ENCODE results near the gene ZFP3. TPM values are rescaled to one million over a fixed set of nuclear protein-coding genes. Genes with fewer than 3 reads are reported as not detected.
A peak's percentile ranks its signal among the peaks of the same experiment; 100 is the strongest.
"Not testable (repeated sequence)": the region's sequence is repeated elsewhere in the genome, so short reads cannot be mapped to it uniquely, and the experiment has no call there.

Gene ZFP3
- total RNA-seq, 2 experiments from 2014 or later = 1.9 to 2.9 TPM

DNA sequence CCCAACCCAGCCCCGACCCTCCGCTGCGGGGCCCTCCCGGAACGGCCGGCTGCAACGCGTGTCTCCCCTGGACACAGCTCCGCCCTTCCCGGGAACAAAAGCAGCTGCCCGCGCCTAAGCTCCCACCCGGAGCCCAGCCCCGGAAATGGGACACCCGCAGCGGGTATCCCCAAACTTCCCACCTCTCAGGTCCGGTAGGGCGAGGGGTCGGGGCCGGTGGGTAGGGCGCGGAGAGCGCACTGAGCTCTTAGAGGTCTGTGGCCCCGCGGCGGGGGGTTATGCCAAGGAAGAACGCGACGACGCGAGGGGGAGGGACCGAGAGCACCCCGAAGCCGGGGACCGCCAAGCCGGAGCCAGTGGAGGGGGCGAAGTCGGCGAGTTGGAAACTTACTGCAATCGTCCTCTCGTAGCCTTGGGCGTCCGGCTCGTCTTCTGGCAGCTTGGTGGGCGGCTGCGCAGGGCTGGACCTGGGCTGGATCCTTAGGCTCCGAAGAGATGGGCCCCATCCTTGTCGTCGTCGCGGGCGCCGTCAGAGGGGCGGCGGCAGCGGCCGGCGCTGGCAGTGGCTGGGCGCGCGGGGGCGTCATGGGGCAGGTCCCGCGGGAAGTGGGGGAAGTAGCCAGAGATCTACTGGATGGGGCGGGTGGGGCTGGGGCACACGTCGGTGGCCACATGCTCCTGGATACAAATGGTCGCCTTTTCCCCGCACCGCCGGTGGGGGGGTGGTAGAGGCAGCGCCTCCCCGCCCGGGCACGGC is 44.5 kb downstream of the ZFP3 start:
- Mint-ChIP-seq H3K4me1 (no peaks in the 10 kb centered on the region), H3K4me3 (no peak overlapping the region), H3K9me3 (ENCODE audit: low read depth) (no peaks in the 10 kb centered on the region), H3K36me3 (no peaks in the 10 kb centered on the region), H3K27me3 (peaks cover 39% of the 10 kb centered on the region), H3K27ac (no peak overlapping the region)
- peak; percentile 29 for DNase-seq
- CTCF ChIA-PET = no interaction called here
- no peak for ATAC-seq

DNA sequence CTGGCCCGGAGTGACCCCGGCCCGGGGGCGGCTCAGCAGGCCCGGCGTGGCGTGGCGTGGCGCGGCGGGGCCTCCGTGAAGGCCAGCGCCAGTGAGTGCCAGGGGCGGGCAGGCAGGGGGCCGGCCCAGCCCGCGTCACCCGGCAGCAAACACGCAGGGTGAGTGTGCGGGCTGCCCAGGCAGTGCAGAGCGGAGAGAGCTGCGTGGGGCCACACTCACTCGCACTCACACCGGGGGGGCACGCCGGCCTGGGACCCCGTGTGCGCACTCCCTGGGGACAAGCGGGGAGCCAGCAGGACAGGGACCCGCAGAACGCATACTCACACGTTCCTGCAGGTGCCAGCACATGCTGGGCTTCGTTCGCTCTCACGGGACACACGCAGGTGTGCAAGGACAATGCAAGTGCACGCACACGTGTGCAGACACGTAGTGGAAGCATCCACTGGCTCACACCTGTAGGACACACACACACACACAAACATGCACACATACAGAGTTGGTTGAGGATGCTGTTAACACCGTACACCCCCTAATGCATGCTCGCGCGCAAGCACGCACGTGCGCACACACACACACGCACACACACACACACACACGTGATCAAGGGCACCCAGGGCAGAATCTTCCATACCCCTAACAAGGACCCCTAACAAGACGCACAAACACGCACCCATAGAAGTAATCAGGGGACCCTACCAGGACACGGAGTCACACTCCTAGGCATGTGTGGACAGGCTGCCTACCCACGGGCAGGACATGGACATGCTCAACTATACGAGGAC is 45.3 kb downstream of the ZFP3 start:
- Mint-ChIP-seq H3K4me3 (no peak overlapping the region), H3K36me3 (no peaks in the 10 kb centered on the region), H3K4me1 (no peaks in the 10 kb centered on the region), H3K27me3 (peaks cover 35% of the 10 kb centered on the region), H3K27ac (no peak overlapping the region), H3K9me3 (ENCODE audit: low read depth) (no peaks in the 10 kb centered on the region)
- DNase-seq (peak; percentile 28), ATAC-seq (no peak)
- CTCF ChIA-PET = no interaction called here

GRCh38 chr17:5124125-5124760 is 46.0 kb downstream of the ZFP3 start:
- H3K27ac Mint-ChIP-seq; ATAC-seq; H3K9me3 Mint-ChIP-seq (ENCODE audit: low read depth); H3K4me3 Mint-ChIP-seq; H3K36me3 Mint-ChIP-seq; CTCF ChIA-PET; H3K4me1 Mint-ChIP-seq: not testable (repeated sequence)
- DNase-seq = peak; percentile 31
- peaks cover 29% of the 10 kb centered on the region for H3K27me3 Mint-ChIP-seq

DNA sequence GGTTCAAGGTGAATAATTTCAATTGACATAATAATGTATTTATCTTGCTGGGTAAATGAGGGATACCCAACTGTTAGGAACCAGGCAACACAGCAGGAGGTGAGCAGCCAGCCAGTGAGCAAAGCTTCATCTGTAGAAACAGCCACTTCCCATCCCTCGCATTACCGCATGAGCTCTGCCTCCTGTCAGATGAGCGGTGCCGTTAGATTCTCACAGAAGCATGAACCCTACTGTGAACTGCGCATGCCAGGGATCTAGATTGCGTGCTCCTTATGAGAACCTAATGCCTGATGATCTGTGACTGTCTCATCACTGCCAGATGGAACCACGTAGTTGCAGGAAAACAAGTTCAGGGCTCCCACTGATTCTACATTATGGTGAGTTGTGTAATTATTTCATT is 46.6 kb downstream of the ZFP3 start:
- DNase-seq; H3K4me3 Mint-ChIP-seq; H3K27ac Mint-ChIP-seq; ATAC-seq; H3K4me1 Mint-ChIP-seq; CTCF ChIA-PET; H3K36me3 Mint-ChIP-seq; H3K9me3 Mint-ChIP-seq (ENCODE audit: low read depth): not testable (repeated sequence)
- H3K27me3 Mint-ChIP-seq = peaks cover 29% of the 10 kb centered on the region

DNA sequence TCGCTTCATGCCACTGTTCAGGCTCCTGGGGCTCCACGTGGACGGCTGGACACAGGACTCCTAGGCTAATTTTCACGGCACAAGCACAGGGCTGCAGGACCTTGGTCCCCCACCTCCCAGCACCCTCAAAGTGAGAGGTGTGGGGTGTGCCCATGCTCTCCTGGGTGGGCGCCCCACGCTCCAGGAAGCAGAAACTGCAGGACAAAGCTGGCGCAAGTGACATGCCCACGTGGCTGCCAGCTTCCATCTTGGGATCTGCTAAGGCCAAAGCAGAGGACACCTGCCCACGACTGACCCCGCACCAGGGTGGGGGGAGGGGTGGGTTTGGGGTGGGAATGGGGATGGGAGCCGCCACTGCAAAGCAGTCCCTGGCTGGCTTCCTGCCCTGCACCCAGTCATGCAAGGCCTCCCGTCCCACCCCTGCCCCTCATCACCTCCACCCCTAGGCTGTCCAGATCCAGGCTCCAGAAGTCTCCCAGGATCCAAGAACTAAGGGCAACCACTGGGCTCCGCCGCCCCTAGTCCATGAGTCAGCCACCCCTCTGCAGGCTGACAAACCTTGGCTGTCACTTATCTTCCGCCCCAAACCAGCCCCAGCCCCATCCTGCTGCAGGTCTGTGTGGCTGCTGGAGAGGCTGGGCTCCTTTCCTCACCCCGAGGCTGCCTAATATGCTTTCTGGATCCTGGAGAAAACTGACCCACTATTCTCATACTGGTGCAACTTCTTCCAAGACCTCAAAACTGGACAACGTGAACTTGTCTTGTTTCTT is 48.6 kb downstream of the ZFP3 start:
- Mint-ChIP-seq H3K27ac (no peak overlapping the region), H3K36me3 (no peaks in the 10 kb centered on the region), H3K27me3 (peaks cover 17% of the 10 kb centered on the region), H3K4me1 (no peaks in the 10 kb centered on the region), H3K9me3 (ENCODE audit: low read depth) (no peaks in the 10 kb centered on the region), H3K4me3 (no peak overlapping the region)
- DNase-seq (peak; percentile 32), ATAC-seq (no peak)
- CTCF ChIA-PET = no interaction called here

DNA sequence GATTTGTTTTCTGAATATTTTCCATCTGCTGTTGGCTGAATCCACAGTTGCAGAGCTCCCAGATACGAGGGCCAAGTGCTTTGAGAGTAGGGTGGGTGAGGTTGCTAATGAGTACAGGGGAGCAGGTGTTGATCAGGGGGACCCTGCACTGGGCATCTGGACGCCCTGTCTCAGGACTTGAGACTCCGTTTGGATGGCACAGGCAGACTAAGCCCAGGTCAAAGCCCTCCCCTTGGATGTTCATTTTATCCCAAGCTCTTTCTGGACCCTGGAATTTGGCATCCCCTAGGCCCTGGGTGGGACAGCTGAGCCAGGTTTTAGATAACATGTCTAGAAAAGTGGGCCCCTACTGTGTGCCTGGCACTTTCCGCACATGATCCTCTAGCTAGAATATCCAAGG is 49.6 kb downstream of the ZFP3 start:
- no peaks in the 10 kb centered on the region for H3K36me3 Mint-ChIP-seq
- CTCF ChIA-PET = no interaction called here
- H3K4me3 Mint-ChIP-seq = no peak overlapping the region
- no peaks in the 10 kb centered on the region for H3K4me1 Mint-ChIP-seq
- H3K27me3 Mint-ChIP-seq = peaks cover 12% of the 10 kb centered on the region
- H3K9me3 Mint-ChIP-seq (ENCODE audit: low read depth) = no peaks in the 10 kb centered on the region
- ATAC-seq (no peak), DNase-seq (no peak)
- no peak overlapping the region for H3K27ac Mint-ChIP-seq

DNA sequence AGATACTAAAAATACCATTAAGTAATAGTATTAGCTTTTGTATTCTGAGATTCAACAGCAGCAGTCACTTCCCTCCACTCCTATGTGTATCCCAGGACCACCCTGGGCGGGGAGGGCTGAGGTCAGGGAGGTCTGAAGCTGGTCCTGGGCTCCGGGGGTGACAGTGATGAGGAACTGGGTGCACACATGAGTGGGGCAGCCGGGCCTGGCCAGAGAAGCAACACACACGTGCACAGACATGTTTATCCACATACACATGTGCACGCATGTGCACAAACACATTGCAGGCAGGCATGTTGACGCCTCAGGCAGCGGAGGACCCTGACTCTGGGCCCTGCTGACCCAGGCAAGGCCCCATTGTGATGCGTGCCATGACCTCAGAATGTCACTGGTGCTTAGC is 50.1 kb downstream of the ZFP3 start:
- ATAC-seq; H3K4me1 Mint-ChIP-seq; H3K36me3 Mint-ChIP-seq; H3K9me3 Mint-ChIP-seq (ENCODE audit: low read depth); H3K4me3 Mint-ChIP-seq; H3K27ac Mint-ChIP-seq; CTCF ChIA-PET: not testable (repeated sequence)
- peaks cover 12% of the 10 kb centered on the region for H3K27me3 Mint-ChIP-seq
- DNase-seq = peak; percentile 36

DNA sequence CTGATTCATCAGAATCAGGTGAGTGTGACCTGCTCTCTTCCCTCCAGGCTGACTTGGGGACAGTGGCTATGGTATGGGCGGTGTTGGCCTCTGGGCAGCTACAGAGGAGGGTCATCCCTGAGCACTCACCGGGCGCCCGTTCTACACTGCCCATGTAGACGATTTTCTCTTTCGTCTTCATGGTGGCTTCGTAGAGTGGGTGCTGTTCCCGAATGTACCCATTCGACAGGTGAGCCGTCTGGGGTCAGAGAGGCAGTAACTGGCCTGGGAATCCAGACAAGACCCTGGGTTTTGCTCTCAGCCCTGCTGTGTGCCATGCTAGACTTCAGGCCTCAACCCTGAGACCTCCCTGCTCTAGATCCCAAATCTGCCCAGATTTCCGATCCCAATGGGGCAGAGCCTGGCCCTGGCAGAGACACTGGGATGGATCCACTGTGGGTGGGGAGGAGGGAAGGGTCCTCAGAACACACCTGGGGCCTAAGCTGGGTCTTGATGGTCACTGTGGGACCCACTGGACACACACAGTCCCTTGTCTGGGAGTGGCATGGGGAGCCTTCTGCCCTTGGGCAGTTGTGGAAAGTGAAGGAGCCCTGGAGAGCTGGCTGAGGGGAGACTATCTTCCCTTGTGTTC is 50.8 kb downstream of the ZFP3 start:
- no peak for ATAC-seq
- no peaks in the 10 kb centered on the region for H3K36me3 Mint-ChIP-seq
- no peak for DNase-seq
- no peaks in the 10 kb centered on the region for H3K9me3 Mint-ChIP-seq (ENCODE audit: low read depth)
- H3K4me3 Mint-ChIP-seq = no peak overlapping the region
- H3K27me3 Mint-ChIP-seq = peaks cover 7% of the 10 kb centered on the region
- H3K27ac Mint-ChIP-seq = no peak overlapping the region
- no peaks in the 10 kb centered on the region for H3K4me1 Mint-ChIP-seq
- CTCF ChIA-PET = no interaction called here

- DNase-seq = peak; percentile 37
- H3K4me1 Mint-ChIP-seq; H3K36me3 Mint-ChIP-seq; ATAC-seq; H3K27ac Mint-ChIP-seq; CTCF ChIA-PET; H3K4me3 Mint-ChIP-seq; H3K9me3 Mint-ChIP-seq (ENCODE audit: low read depth); H3K27me3 Mint-ChIP-seq: not testable (repeated sequence)
These were observed 51.5 kb downstream of the ZFP3 start for GRCh38 chr17:5129770-5130169.

DNA sequence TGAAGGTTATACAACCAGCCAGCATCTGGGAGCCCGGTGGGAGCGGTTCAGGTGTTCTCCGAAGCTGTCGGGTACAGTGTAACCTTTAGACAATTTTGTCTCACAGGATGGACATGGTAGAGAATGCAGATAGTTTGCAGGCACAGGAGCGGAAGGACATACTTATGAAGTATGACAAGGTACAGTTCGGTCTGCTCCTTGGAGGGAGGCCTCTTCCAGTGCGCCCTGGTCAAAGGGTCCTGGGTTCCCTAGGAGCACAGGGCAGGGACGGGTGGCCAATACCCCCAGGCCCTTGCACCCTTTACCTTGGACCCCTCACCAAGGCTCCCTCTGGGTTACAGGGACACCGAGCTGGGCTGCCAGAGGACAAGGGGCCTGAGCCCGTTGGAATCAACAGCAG is 52.0 kb downstream of the ZFP3 start:
- H3K4me3 Mint-ChIP-seq; CTCF ChIA-PET; H3K36me3 Mint-ChIP-seq; H3K27ac Mint-ChIP-seq; ATAC-seq; H3K9me3 Mint-ChIP-seq (ENCODE audit: low read depth); H3K4me1 Mint-ChIP-seq; H3K27me3 Mint-ChIP-seq; DNase-seq: not testable (repeated sequence)

DNA sequence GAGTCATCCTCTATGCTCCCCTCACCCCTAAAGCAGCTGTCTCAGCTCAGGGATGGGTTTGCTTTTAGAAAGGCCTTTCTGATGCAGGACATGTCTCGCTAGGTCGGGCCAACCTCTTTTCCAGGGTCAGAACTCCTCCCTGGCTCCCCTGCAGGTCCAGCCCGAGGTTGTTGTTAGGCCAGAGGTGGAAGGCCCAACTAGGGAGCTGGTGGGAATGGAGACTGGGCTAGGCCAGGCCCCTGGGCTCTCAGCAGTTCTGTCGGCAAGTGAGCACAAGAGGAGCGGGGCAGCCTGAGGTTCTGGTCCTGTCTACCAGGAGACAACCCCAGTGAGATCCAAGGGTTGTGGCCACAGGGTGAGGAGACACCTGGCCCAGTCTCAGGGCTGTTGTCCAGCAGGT is 52.4 kb downstream of the ZFP3 start:
- H3K4me3 Mint-ChIP-seq; H3K36me3 Mint-ChIP-seq; H3K9me3 Mint-ChIP-seq (ENCODE audit: low read depth); CTCF ChIA-PET; ATAC-seq; H3K4me1 Mint-ChIP-seq; H3K27ac Mint-ChIP-seq; H3K27me3 Mint-ChIP-seq; DNase-seq: not testable (repeated sequence)

- Mint-ChIP-seq H3K9me3 (ENCODE audit: low read depth) (no peaks in the 10 kb centered on the region), H3K4me1 (no peaks in the 10 kb centered on the region), H3K4me3 (no peak overlapping the region), H3K27me3 (no peaks in the 10 kb centered on the region), H3K27ac (no peak overlapping the region), H3K36me3 (no peaks in the 10 kb centered on the region)
- CTCF ChIA-PET = no interaction called here
- ATAC-seq (no peak), DNase-seq (no peak)
These were observed 53.0 kb downstream of the ZFP3 start for GRCh38 chr17:5131146-5131715.
